ENCODE data around the gene EP400. TPM values are rescaled to one million over a fixed set of nuclear protein-coding genes. Genes with fewer than 3 reads are reported as not detected.

Gene EP400
- total RNA-seq, 1 experiment from 2014 or later: 61.7 TPM

GRCh38 chr12:132023658-132024057 is 73.9 kb downstream of the EP400 start:
- no peaks in the 10 kb centered on the region for H4K20me1 ChIP-seq (ENCODE audit: control insufficient read depth, insufficient read depth, insufficient read length)
- no peak overlapping the region for H4K91ac ChIP-seq (ENCODE audit: insufficient read length, low read depth, low read length)
- no peak overlapping the region for H3K18ac ChIP-seq (ENCODE audit: insufficient read length, low read depth, low read length)
- H2BK12ac ChIP-seq (ENCODE audit: insufficient read length, low read depth, low read length): no peak overlapping the region
- WGBS (ENCODE audit: extremely low coverage, insufficient read length, low lambda C conversion rate): no CpG with 5 or more reads among the region's 11 CpGs
- H3K27me3 ChIP-seq (ENCODE audit: insufficient read depth, low read length): no peaks in the 10 kb centered on the region
- H2BK20ac ChIP-seq (ENCODE audit: low read depth, low read length, poor library complexity, severe bottlenecking): no peak overlapping the region
- no peak overlapping the region for H3K9ac ChIP-seq (ENCODE audit: extremely low read depth, insufficient read length, low read length)
- H3K4ac ChIP-seq (ENCODE audit: low read depth, low read length): no peak overlapping the region
- H3K27ac Mint-ChIP-seq: no peak overlapping the region
- H2BK5ac ChIP-seq (ENCODE audit: insufficient read length, low read length): no peak overlapping the region
- H2BK120ac ChIP-seq (ENCODE audit: low read depth, low read length, poor library complexity, severe bottlenecking): no peak overlapping the region
- no peak overlapping the region for H2BK15ac ChIP-seq (ENCODE audit: low read depth, low read length)
- H3K23ac ChIP-seq (ENCODE audit: insufficient read length, low read depth, low read length): no peak overlapping the region
- H3K23me2 ChIP-seq (ENCODE audit: insufficient read length, low read depth, low read length, poor library complexity, severe bottlenecking): no peaks in the 10 kb centered on the region
- H3K79me1 ChIP-seq (ENCODE audit: insufficient read depth, low read depth, low read length, poor library complexity, severe bottlenecking): no peaks in the 10 kb centered on the region
- peaks cover 32 to 82% (median 82%) of the 10 kb centered on the region in 3 experiments; a peak in 6 of 7 replicates for H3K36me3 Mint-ChIP-seq (ENCODE audit: insufficient read depth in 1 of 3, low read depth in 3 of 3)
- no peak for TF ChIP-seq CTCF (conservative IDR thresholded peaks at IDR 0.05)
- DNase-seq: no peak
- H3K9me3 Mint-ChIP-seq: no peaks in the 10 kb centered on the region
- H2AFZ ChIP-seq (ENCODE audit: low read length): no peak overlapping the region
- H3K4me1 ChIP-seq (ENCODE audit: insufficient read depth, low read length): no peaks in the 10 kb centered on the region
- no peak overlapping the region for H4K8ac ChIP-seq (replicated peaks; ENCODE audit: insufficient read length, low read depth, low read length)
- H3T11ph ChIP-seq (ENCODE audit: low read length): no peak overlapping the region
- no peak overlapping the region for H3K27ac ChIP-seq (ENCODE audit: insufficient read length, low read depth, low read length)
- no peak overlapping the region for H3K4me2 ChIP-seq (ENCODE audit: insufficient read depth, insufficient read length, low read length)
- H3K9me3 ChIP-seq (ENCODE audit: control insufficient read depth, low read depth, low read length): no peaks in the 10 kb centered on the region
- no peak overlapping the region for H3K4me3 Mint-ChIP-seq
- no peaks in the 10 kb centered on the region; the same call in 1 of the 2 replicates for H3K27me3 Mint-ChIP-seq (ENCODE audit: low read depth)
- no peak overlapping the region; the same call in 1 of the 2 replicates for H3K14ac ChIP-seq (ENCODE audit: insufficient read depth, low read length)
- H2AK5ac ChIP-seq (ENCODE audit: insufficient read length, low read length): no peak overlapping the region
- H3K4me1 Mint-ChIP-seq: no peaks in the 10 kb centered on the region
- H3K56ac ChIP-seq (ENCODE audit: insufficient read length, low read depth, low read length): no peak overlapping the region
- no peak overlapping the region for H4K5ac ChIP-seq (ENCODE audit: insufficient read length, low read depth, low read length)
- H3K79me2 ChIP-seq (ENCODE audit: insufficient read depth, low read length): no peaks in the 10 kb centered on the region
